ENCODE results near the gene SMAD4.

- TF ChIP-seq, protein P1, sequence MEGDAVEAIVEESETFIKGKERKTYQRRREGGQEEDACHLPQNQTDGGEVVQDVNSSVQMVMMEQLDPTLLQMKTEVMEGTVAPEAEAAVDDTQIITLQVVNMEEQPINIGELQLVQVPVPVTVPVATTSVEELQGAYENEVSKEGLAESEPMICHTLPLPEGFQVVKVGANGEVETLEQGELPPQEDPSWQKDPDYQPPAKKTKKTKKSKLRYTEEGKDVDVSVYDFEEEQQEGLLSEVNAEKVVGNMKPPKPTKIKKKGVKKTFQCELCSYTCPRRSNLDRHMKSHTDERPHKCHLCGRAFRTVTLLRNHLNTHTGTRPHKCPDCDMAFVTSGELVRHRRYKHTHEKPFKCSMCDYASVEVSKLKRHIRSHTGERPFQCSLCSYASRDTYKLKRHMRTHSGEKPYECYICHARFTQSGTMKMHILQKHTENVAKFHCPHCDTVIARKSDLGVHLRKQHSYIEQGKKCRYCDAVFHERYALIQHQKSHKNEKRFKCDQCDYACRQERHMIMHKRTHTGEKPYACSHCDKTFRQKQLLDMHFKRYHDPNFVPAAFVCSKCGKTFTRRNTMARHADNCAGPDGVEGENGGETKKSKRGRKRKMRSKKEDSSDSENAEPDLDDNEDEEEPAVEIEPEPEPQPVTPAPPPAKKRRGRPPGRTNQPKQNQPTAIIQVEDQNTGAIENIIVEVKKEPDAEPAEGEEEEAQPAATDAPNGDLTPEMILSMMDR (conservative IDR thresholded peaks at IDR 0.05; ENCODE audit: low read depth, low read length): no peak
- TF ChIP-seq EZH2 (IDR thresholded peaks at IDR 0.05; ENCODE audit: low read length, unreplicated experiment): no peak
- TF ChIP-seq EZH2phosphoT487 (IDR thresholded peaks at IDR 0.05; ENCODE audit: borderline replicate concordance, low read length): no peak
These were observed 53.4 kb downstream of the SMAD4 start for GRCh38 chr18:51083398-51083797.

Measured in PC-3 (cell line).